ENCODE measurements around the gene DGAT2.

DGAT2 gene

DNA sequence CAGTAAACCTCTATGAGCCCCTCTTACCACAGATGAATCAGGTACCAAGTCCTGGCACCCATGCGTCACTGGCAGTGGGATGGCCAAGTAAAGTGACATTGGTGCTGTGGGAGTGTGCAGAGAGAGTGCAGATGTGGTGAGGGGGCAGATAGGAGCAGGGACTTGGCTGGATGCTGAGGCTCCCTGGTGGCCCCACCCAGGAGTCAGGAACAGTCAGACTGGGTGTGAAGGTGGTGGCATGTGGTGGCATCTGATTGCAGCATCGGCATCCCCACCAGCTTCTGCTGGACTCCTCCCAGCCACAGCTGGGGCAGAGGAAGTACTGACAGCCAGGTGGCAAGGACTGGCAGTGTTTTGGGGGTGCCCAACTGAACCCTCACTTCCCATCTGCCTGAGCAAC, 11.4 kb downstream of the DGAT2 start:
- DNase-seq (ENCODE audit: low read depth in 2 of 2, low spot score in 1 of 2): no peak

GRCh38 chr11:75780888-75781287, 12.3 kb downstream of the DGAT2 start:
- no peak for DNase-seq (ENCODE audit: low read depth in 2 of 2, low spot score in 1 of 2)

- no peak for DNase-seq (ENCODE audit: low read depth in 2 of 2, low spot score in 1 of 2)
Measured at GRCh38 chr11:75781296-75781695, 12.7 kb downstream of the DGAT2 start.

DNA sequence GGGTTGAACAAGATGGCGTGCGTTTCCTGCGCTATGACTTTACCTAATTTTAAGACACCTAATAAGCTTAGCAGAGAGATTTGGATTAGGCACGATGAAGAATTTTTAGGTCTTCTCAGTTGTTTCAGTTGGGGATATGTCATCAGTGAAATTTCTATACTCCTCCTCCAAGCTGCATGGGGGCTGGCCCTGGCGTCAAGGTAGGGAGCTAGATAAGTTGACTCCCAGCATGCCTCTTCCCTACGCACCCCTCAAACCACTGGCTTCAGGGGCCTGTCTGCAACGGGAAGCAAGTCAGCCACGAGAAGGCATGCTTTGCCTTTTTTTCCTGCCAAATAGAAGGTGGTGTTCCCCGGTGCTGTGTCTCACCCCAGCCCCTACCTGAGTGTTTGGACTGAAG, 13.3 kb downstream of the DGAT2 start:
- DNase-seq (ENCODE audit: low read depth in 2 of 2, low spot score in 1 of 2): no peak

GRCh38 chr11:75782540-75783263, 14.1 kb downstream of the DGAT2 start:
- no peak for DNase-seq (ENCODE audit: low read depth in 2 of 2, low spot score in 1 of 2)

- no peak for DNase-seq (ENCODE audit: low read depth in 2 of 2, low spot score in 1 of 2)
Measured at GRCh38 chr11:75783416-75784084, 15.0 kb downstream of the DGAT2 start.

DNA sequence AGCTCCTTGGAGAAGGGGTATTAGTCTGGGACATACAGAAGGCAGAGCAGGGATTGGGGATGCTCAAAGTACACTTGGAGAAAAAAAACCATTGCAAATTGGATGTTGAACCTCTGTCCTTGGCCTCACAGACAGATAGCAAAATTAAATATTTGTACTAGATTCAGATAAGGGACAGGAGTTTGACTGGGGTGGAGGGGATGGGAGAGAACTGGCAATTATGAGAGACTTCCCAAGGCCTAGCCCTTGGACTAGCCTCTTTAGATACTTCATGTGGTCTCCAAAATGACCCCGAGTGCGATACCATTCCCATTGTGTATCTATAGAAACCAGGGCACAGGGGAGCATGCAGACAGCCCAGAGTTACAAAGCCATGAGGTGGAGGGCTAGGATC, 15.5 kb downstream of the DGAT2 start:
- DNase-seq (ENCODE audit: low read depth in 2 of 2, low spot score in 1 of 2): no peak

DNA sequence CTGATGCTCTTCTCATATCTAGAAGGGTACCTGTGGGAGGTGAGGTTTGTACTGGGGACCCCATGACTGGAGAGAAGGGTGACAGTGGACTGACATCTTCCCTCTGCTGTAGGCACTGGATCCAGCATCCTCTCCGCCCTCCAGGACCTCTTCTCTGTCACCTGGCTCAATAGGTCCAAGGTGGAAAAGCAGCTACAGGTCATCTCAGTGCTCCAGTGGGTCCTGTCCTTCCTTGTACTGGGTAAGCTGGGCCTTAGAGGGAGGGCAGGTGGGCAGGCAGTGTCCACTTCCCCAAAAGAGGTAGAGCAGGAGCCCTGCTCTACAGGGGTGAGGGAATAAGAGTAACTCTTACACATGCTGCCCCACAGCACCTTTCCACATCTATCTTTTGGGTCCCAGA, 15.9 kb downstream of the DGAT2 start:
- DNase-seq (ENCODE audit: low read depth in 2 of 2, low spot score in 1 of 2): no peak

GRCh38 chr11:75785187-75785586, 16.6 kb downstream of the DGAT2 start:
- DNase-seq (ENCODE audit: low read depth in 2 of 2, low spot score in 1 of 2): no peak

- DNase-seq (ENCODE audit: low read depth in 2 of 2, low spot score in 1 of 2): no peak
Measured at GRCh38 chr11:75786101-75786736, 17.6 kb downstream of the DGAT2 start.

GRCh38 chr11:75789521-75789920, 20.9 kb downstream of the DGAT2 start:
- no peak for DNase-seq (ENCODE audit: low read depth in 2 of 2, low spot score in 1 of 2)

GRCh38 chr11:75790986-75791385, 22.4 kb downstream of the DGAT2 start:
- DNase-seq (ENCODE audit: low read depth in 2 of 2, low spot score in 1 of 2): no peak

DNA sequence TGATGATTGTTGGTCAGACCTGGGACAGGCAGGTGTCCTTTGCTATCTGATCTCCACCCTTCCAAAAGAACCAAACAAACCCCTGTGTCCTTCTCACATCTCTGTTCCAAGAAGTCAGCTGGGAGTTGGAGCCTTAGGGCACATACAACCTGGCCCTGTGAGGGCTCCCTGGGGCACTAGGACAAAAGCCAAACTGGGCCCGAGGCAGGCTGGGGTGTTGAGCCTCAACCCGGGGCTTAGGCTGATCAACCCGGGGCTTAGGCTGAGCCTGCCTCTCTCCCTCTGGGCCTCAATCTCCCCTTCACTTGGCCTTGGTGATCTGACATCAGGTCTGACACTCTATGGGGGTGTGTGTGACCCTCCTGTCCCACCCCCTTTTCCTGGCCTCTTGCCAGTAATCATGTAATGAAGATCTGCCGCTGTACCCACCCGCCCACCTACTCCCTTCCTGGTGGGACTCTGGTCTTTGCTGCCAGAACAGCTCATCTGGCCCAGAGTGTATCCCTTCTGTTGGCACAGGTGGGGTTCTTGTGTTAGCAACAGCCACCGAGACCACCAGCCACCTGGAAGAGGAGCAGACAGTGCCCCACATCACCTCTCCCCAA, 23.7 kb downstream of the DGAT2 start:
- no peak for DNase-seq (ENCODE audit: low read depth in 2 of 2, low spot score in 1 of 2)

DNA sequence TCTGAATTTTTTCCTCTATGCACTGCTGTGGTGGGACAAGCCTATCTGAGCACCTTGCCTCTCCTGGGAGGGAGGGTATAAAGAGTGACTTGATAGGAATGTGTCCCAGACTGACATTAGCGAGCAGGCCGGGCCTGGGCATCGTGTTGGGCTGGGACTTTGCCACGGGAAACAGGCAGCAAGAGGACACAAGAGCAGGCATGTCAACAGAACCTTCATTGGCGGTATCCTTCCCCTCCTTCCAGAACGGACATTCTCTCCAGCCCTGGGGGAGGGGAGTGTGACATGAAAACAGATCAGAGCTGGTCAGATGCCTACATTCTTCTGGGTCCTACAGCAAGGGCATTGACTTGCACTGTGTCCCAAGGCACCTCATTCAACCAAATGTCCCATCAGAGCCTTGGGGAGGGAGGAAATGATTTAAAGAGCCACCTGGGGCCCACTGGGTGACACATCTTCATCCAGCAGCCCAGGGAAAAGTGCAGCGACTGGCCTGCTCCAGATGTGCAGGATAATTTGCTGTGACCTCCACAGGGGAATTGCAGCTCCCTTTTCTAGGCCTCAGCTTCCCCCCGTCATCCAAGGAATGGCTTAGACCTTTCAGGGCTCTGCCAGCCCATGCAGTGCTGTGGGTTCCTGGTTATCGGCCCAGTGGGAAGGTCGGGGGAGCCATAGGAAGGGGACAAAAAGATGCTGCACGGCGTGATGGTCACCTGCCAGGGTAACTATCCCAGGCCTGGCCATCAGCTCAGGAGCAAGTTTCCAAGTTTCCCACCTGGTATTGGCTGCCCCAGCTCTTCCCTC, 24.6 kb downstream of the DGAT2 start:
- DNase-seq (ENCODE audit: low read depth in 2 of 2, low spot score in 1 of 2): no peak

DNA sequence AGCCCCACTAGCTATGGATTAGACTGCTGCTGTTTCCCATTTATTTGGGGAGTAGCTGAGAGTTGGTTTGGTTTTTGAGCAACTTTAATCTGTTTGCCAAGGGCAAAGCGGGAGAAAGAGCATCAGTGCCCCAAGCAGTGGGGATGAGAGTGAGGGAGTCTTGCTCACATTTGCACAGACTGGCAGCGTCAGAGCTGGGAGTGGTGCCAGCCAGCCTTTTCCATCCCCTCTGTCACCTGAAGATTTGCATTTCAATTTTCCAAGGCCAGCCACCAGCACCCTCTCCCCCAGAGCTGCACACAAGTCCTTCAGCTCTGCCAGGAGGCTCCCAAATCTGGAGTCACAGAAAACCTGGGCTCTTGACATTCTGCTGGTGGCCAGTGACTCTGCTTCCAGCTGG, 25.4 kb downstream of the DGAT2 start:
- no peak for DNase-seq (ENCODE audit: low read depth in 2 of 2, low spot score in 1 of 2)

DNA sequence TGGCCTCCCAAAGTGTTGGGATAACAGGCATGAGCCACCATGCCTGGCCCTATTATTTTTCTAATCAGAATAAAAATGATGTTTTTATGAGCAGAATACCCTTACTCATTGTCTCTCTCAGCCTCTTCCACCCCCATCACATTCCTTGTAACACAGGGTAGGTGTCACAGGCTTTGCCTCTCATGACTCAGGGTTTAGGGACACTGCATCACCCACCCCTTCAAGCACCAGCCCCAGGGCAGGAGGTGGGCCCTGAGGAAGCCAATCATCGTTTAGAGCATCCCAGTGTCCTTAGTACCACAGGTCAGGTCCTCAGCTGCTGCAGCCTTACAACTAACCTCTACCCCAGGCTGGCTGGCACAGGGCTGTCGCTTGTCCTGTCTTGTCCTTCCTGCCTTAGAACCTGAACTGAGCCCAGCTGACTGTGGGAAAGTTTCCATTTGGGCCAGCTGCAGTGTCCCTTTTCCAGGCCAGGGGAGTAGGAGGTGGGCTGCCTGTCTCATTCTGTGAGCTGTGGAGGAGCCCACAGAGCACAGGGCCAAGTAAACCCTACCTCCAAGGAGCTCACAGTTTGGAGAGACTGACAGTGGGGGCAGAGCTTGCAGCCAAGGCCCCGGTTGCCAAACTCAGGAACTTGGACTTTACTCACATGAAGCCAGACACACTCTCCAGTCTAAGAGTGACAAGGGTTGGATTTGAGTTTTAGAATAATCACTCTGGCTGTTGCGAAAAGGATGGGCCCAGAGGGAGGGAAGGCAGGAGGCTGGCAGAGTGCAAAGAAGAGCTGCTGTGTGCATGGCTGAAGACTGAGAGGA, 26.9 kb downstream of the DGAT2 start:
- DNase-seq (ENCODE audit: low read depth in 2 of 2, low spot score in 1 of 2): no peak

- no peak for DNase-seq (ENCODE audit: low read depth in 2 of 2, low spot score in 1 of 2)
Measured at GRCh38 chr11:75796091-75796435, 27.5 kb downstream of the DGAT2 start.

DNA sequence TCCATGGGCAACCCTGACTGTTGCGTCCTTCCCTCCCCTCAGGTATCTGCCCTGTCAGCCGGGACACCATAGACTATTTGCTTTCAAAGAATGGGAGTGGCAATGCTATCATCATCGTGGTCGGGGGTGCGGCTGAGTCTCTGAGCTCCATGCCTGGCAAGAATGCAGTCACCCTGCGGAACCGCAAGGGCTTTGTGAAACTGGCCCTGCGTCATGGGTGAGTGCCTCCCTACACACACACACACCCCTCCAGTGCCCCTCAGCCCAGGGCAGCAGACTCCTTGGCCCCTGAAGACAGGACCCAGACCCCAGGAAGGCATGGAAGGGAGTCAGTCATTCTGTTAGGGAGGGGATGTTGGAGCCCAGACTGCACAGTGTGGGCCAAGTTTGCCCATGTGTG, 28.5 kb downstream of the DGAT2 start:
- DNase-seq (ENCODE audit: low read depth in 2 of 2, low spot score in 1 of 2): no peak

DNA sequence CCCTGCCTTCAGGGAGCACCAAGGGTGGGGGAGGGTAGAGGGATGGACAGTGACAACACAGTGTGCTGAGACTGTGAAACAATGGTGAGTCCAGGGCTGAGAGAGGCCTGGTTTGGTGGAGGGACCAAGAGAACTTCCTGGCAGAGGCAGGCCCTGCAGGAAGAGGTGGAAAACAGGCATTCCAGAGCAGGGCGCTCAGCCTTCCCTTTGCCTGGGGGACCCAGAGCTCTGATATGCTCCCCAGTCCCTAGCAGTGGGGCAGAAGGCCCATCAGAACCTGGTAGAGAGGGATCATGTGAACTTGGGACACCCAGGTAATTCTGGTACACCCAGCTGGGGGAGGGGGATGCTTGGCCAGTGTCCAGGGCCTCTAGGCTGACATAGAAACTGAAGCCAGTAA, 29.2 kb downstream of the DGAT2 start:
- no peak for DNase-seq (ENCODE audit: low read depth in 2 of 2, low spot score in 1 of 2)

DNA sequence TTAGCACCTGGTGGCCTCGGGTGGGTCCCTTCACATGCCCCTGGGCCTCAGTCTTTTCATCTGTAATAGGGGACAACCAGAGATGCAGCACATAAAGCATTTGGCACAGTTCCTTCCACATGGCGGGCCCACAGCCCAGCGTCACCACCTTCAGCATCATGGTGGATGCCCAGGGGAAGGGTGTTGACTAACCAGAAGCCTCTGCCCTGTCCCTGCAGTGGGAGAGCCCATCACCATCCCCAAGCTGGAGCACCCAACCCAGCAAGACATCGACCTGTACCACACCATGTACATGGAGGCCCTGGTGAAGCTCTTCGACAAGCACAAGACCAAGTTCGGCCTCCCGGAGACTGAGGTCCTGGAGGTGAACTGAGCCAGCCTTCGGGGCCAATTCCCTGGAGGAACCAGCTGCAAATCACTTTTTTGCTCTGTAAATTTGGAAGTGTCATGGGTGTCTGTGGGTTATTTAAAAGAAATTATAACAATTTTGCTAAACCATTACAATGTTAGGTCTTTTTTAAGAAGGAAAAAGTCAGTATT, 31.6 kb downstream of the DGAT2 start:
- no peak for DNase-seq (ENCODE audit: low read depth in 2 of 2, low spot score in 1 of 2)
